ENCODE data around the gene SLC30A3. TPM values are rescaled to one million over a fixed set of nuclear protein-coding genes. Genes with fewer than 3 reads are reported as not detected.

The SLC30A3 gene
- total RNA-seq, 1 donor from 2014 or later, result 2.1 TPM

DNA sequence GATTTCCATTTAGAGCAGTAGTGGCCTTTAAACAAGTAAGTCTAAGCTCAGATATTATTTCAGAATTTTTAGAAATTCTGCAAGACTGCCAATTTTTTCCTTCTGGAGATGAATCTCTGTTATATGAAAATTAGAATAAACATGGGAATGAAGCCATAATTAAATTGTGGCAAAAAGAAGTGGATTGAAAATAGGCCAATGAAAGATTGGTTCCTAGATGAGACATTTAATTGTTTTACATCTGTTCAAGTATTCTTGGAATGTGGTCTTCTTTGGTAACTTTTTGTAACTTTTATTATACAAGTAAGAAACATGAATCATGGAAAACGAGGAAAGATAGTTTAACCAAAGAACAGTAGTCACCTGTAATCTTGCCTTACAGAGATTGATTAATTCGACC, 35.3 kb downstream of the SLC30A3 start:
- Mint-ChIP-seq H3K27me3 (ENCODE audit: insufficient read depth) (no peaks in the 10 kb centered on the region), H3K4me3 (no peak overlapping the region), H3K9me3 (no peaks in the 10 kb centered on the region), H3K27ac (no peak overlapping the region), H3K4me1 (ENCODE audit: low read depth) (no peaks in the 10 kb centered on the region), H3K36me3 (ENCODE audit: low read depth) (peaks cover 53% of the 10 kb centered on the region)
- DNase-seq (ENCODE audit: low spot score), result no peak
- intact Hi-C loops (cut with micrococcal nuclease), result no loop called here

DNA sequence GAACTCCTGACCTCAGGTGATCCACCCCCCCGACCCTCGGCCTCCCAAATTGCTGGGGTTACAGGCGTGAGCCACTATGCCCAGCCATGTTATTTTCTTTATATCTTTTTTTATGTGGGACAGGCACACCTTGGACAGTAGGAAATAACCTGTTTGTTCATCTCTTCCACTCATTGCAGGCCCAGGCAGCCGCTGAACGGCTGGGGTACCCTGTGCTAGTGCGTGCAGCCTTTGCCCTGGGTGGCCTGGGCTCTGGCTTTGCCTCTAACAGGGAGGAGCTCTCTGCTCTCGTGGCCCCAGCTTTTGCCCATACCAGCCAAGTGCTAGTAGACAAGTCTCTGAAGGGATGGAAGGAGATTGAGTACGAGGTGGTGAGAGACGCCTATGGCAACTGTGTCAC, 37.3 kb downstream of the SLC30A3 start:
- Mint-ChIP-seq H3K27me3 (ENCODE audit: insufficient read depth) (no peaks in the 10 kb centered on the region), H3K4me1 (ENCODE audit: low read depth) (peaks cover 6% of the 10 kb centered on the region), H3K4me3 (no peak overlapping the region), H3K27ac (no peak overlapping the region), H3K36me3 (ENCODE audit: low read depth) (peaks cover 57% of the 10 kb centered on the region), H3K9me3 (no peaks in the 10 kb centered on the region)
- intact Hi-C loops (cut with micrococcal nuclease), result no loop called here
- DNase-seq (ENCODE audit: low spot score), result no peak

- intact Hi-C loops (cut with micrococcal nuclease), result no loop called here
- Mint-ChIP-seq H3K9me3 (no peaks in the 10 kb centered on the region), H3K27ac (no peak overlapping the region), H3K4me1 (ENCODE audit: low read depth) (peaks cover 16% of the 10 kb centered on the region), H3K27me3 (ENCODE audit: insufficient read depth) (no peaks in the 10 kb centered on the region), H3K36me3 (ENCODE audit: low read depth) (peaks cover 64% of the 10 kb centered on the region), H3K4me3 (no peak overlapping the region)
- DNase-seq (ENCODE audit: low spot score), result no peak
These were observed 39.4 kb downstream of the SLC30A3 start for GRCh38 chr2:27223416-27223815.

- DNase-seq (ENCODE audit: low spot score), result no peak
- Mint-ChIP-seq H3K27me3 (ENCODE audit: insufficient read depth) (no peaks in the 10 kb centered on the region), H3K27ac (no peak overlapping the region), H3K4me3 (no peak overlapping the region), H3K9me3 (no peaks in the 10 kb centered on the region), H3K4me1 (ENCODE audit: low read depth) (peaks cover 26% of the 10 kb centered on the region), H3K36me3 (ENCODE audit: low read depth) (peaks cover 65% of the 10 kb centered on the region)
- intact Hi-C loops (cut with micrococcal nuclease), result no loop called here
These were observed 40.4 kb downstream of the SLC30A3 start for GRCh38 chr2:27222407-27222806.

- Mint-ChIP-seq H3K4me3 (no peak overlapping the region), H3K27ac (no peak overlapping the region), H3K4me1 (ENCODE audit: low read depth) (peaks cover 37% of the 10 kb centered on the region), H3K36me3 (ENCODE audit: low read depth) (peaks cover 61% of the 10 kb centered on the region), H3K9me3 (no peaks in the 10 kb centered on the region), H3K27me3 (ENCODE audit: insufficient read depth) (no peaks in the 10 kb centered on the region)
- no peak for DNase-seq (ENCODE audit: low spot score)
- intact Hi-C loops (cut with micrococcal nuclease), result no loop called here
These were observed 41.7 kb downstream of the SLC30A3 start for GRCh38 chr2:27221166-27221565.

DNA sequence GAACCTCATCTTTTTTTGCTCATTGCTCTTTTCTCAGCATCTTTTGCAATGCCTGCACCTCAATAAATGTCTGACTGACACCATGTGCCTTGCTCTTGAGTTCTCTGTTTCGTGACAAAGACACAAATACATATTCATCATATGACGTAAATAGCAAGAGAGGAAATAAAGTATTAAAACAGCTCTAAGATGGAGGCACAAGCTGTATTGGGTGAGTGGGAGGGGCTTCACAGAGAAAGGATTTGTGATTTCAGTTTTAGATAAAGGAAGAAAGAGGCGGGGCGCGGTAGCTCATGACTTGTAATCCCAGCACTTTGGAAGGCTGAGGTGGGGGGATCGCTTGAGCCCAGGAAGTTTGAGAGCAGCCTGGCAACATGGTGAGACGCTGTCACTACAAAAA, 42.8 kb downstream of the SLC30A3 start:
- no peaks in the 10 kb centered on the region for H3K27me3 Mint-ChIP-seq (ENCODE audit: insufficient read depth)
- no peak for DNase-seq (ENCODE audit: low spot score)
- no peaks in the 10 kb centered on the region for H3K9me3 Mint-ChIP-seq
- H3K4me1 Mint-ChIP-seq (ENCODE audit: low read depth), result peaks cover 40% of the 10 kb centered on the region
- peaks cover 61% of the 10 kb centered on the region for H3K36me3 Mint-ChIP-seq (ENCODE audit: low read depth)
- no peak overlapping the region for H3K4me3 Mint-ChIP-seq
- intact Hi-C loops (cut with micrococcal nuclease), result no loop called here
- no peak overlapping the region for H3K27ac Mint-ChIP-seq

DNA sequence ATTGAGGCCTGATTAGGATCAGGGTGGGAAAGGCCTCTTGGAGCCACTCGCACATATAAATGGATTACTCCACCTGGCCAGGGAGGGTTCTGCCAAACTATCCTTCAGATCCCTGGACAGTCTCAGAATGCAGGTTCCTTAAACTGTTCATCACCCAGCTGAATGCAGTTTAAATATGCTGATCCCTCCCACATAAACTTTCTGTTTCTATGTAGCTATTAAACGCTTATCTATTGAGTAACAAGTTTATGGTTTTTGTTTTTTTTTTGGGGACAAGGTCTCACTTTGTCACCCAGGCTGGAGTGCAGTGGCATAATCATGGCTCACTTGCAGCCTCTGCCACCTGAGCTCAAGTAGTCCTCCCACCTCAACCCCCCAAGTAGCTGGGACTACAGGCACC, 43.8 kb downstream of the SLC30A3 start:
- Mint-ChIP-seq H3K9me3 (no peaks in the 10 kb centered on the region), H3K4me1 (ENCODE audit: low read depth) (peaks cover 41% of the 10 kb centered on the region), H3K27me3 (ENCODE audit: insufficient read depth) (no peaks in the 10 kb centered on the region), H3K27ac (no peak overlapping the region), H3K36me3 (ENCODE audit: low read depth) (peaks cover 55% of the 10 kb centered on the region), H3K4me3 (peak overlapping the region; percentile 98)
- intact Hi-C loops (cut with micrococcal nuclease), result loop anchor here (5.0 to 10.0 kb wide), 5 partner anchors 186 to 977 kb away; partner anchors contain the start of genes CCDC121, CENPA, GPN1 and HADHA
- DNase-seq (ENCODE audit: low spot score), result no peak

DNA sequence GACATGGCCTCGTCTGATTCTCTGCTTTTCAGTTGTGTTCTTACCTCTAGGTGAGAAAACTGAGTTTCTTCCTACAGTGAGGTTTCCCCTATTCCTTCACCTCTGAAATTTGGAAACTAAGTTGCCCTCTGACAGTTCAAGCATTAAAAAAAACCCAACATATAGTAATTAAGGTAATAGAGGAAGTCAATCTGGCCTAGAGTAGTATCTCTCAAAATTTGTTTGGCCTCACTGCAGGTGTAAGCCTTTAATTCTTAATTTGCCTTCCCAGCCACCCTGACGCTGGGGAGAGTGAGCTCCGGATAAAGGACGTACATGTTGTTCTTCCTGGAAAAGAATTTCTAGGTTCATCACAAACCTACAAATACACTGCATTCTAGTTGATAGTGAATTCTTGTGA, 44.2 kb downstream of the SLC30A3 start:
- DNase-seq (ENCODE audit: low spot score), result no peak
- H3K27ac Mint-ChIP-seq, result no peak overlapping the region
- H3K36me3 Mint-ChIP-seq (ENCODE audit: low read depth), result peaks cover 57% of the 10 kb centered on the region
- peaks cover 46% of the 10 kb centered on the region for H3K4me1 Mint-ChIP-seq (ENCODE audit: low read depth)
- H3K27me3 Mint-ChIP-seq (ENCODE audit: insufficient read depth), result no peaks in the 10 kb centered on the region
- peak overlapping the region; percentile 98 for H3K4me3 Mint-ChIP-seq
- no peaks in the 10 kb centered on the region for H3K9me3 Mint-ChIP-seq
- intact Hi-C loops (cut with micrococcal nuclease), result loop anchor here (1.0 to 10.0 kb wide), 6 partner anchors 9 to 976 kb away; partner anchors contain the start of genes CCDC121, CENPA, GPN1 and HADHA

GRCh38 chr2:27217173-27218121, 45.4 kb downstream of the SLC30A3 start, which contains the start of gene CAD:
Gene CAD (plus strand): TSS chr2:27217369. CDS start chr2:27217552, 183 bp downstream.
- peaks cover 58% of the 10 kb centered on the region for H3K4me1 Mint-ChIP-seq (ENCODE audit: low read depth)

DNA sequence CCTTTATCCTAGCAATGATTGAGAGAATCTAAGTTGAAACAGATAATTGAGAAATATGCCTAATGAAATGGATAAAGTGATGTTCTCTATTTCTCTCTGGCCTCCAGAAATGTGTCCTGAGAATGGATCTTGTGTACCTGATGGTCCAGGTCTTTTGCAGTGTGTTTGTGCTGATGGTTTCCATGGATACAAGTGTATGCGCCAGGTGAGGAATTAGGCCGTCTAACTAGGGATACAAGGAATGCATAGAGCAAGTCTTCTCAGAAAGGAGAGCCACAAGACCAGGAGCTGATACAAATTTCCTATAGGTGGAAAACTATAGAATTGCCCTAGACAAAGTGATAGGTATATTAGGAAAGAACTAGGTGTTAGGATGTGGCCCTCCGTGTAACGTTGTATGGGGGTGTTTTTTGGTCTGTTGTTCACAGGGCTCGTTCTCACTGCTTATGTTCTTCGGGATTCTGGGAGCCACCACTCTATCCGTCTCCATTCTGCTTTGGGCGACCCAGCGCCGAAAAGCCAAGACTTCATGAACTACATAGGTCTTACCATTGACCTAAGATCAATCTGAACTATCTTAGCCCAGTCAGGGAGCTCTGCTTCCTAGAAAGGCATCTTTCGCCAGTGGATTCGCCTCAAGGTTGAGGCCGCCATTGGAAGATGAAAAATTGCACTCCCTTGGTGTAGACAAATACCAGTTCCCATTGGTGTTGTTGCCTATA, 46.3 kb downstream of the SLC30A3 start:
- H3K4me3 Mint-ChIP-seq, result peak overlapping the region; percentile 98
- intact Hi-C loops (cut with micrococcal nuclease), result loop anchor here (1.0 to 10.0 kb wide), 16 partner anchors 46 to 974 kb away; partner anchors contain the start of genes ABHD1, AGBL5, CCDC121 and CENPA
- peaks cover 48% of the 10 kb centered on the region for H3K36me3 Mint-ChIP-seq (ENCODE audit: low read depth)
- H3K4me1 Mint-ChIP-seq (ENCODE audit: low read depth), result peaks cover 58% of the 10 kb centered on the region
- peak overlapping the region; percentile 91 for H3K27ac Mint-ChIP-seq
- no peak for DNase-seq (ENCODE audit: low spot score)
- no peaks in the 10 kb centered on the region for H3K9me3 Mint-ChIP-seq
- no peaks in the 10 kb centered on the region for H3K27me3 Mint-ChIP-seq (ENCODE audit: insufficient read depth)

More at GRCh38 chr2:27217173-27218121, 45.4 kb downstream of the SLC30A3 start, which contains the start of gene CAD:
- peak; percentile 85 for DNase-seq (ENCODE audit: low spot score)
- Mint-ChIP-seq H3K4me3 (peak within 1 kb of the TSS; percentile 98), H3K36me3 (ENCODE audit: low read depth) (peaks cover 54% of the 10 kb centered on the region), H3K9me3 (no peaks in the 10 kb centered on the region), H3K27ac (peak within 1 kb of the TSS; percentile 94), H3K27me3 (ENCODE audit: insufficient read depth) (no peaks in the 10 kb centered on the region)
- intact Hi-C loops (cut with micrococcal nuclease), result loop anchor here (1.0 to 10.0 kb wide), 17 partner anchors 8 to 975 kb away; partner anchors contain the start of genes ABHD1, AGBL5, CCDC121 and CENPA

- peaks cover 42% of the 10 kb centered on the region for H3K36me3 Mint-ChIP-seq (ENCODE audit: low read depth)
- intact Hi-C loops (cut with micrococcal nuclease), result loop anchor here (5.0 to 10.0 kb wide), 5 partner anchors 190 to 973 kb away; partner anchors contain the start of genes CCDC121, CENPA, GPN1 and HADHA
- no peak overlapping the region for H3K27ac Mint-ChIP-seq
- H3K4me3 Mint-ChIP-seq, result no peak overlapping the region
- no peaks in the 10 kb centered on the region for H3K27me3 Mint-ChIP-seq (ENCODE audit: insufficient read depth)
- no peak for DNase-seq (ENCODE audit: low spot score)
- peaks cover 53% of the 10 kb centered on the region for H3K4me1 Mint-ChIP-seq (ENCODE audit: low read depth)
- no peaks in the 10 kb centered on the region for H3K9me3 Mint-ChIP-seq
These were observed 47.9 kb downstream of the SLC30A3 start for GRCh38 chr2:27214941-27215340.

DNA sequence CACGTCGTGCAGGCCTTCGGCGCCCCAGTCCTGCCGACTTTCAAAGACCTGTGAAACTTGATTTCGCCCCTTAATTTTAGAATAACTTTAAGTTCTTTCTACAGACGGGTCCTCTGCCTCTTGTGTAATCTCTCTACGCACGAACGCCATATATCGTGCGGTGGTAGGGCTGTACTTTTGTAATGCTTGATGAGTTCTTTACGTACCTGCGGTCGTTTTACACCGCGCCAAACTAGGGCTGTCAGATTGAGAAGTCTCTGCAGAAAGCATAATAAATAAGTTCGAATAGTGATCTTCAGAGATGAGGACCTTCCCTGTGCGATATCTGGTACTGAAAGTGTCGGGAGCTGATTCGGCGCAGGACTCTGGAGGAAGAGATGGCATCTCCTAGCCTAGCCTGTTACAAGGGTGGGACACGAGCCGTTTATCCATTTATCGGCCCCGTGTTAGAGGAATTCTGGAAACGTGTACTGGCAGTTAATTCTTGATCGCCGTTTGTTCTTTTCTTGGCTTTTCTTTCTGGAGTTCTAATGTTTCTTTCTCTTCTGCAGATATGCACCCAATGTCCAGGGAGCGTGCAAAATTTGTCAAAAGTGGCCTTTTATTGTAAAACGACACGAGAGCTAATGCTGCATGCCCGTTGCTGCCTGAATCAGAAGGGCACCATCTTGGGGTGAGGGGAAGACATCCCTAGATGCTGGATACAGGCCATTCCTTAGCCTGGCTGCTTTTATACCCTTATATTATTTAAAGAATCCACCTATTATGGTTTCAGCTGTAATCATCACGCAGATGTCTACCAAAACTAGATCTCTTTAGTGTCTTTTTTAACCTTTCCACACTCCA, 50.0 kb downstream of the SLC30A3 start:
- DNase-seq (ENCODE audit: low spot score), result peak; percentile 32
- intact Hi-C loops (cut with micrococcal nuclease), result loop anchor here (1.0 to 10.0 kb wide), 11 partner anchors 50 to 450 kb away; partner anchors contain the start of genes CCDC121, GPN1, GTF3C2 and KHK
- Mint-ChIP-seq H3K4me1 (ENCODE audit: low read depth) (peaks cover 60% of the 10 kb centered on the region), H3K36me3 (ENCODE audit: low read depth) (peaks cover 44% of the 10 kb centered on the region), H3K27ac (peak overlapping the region; percentile 100), H3K4me3 (peak overlapping the region; percentile 99), H3K27me3 (ENCODE audit: insufficient read depth) (no peaks in the 10 kb centered on the region), H3K9me3 (no peaks in the 10 kb centered on the region)
